ENCODE data around the gene SNAPC4.
A peak's percentile ranks its signal among the peaks of the same experiment; 100 is the strongest.

SNAPC4 gene, protein sequence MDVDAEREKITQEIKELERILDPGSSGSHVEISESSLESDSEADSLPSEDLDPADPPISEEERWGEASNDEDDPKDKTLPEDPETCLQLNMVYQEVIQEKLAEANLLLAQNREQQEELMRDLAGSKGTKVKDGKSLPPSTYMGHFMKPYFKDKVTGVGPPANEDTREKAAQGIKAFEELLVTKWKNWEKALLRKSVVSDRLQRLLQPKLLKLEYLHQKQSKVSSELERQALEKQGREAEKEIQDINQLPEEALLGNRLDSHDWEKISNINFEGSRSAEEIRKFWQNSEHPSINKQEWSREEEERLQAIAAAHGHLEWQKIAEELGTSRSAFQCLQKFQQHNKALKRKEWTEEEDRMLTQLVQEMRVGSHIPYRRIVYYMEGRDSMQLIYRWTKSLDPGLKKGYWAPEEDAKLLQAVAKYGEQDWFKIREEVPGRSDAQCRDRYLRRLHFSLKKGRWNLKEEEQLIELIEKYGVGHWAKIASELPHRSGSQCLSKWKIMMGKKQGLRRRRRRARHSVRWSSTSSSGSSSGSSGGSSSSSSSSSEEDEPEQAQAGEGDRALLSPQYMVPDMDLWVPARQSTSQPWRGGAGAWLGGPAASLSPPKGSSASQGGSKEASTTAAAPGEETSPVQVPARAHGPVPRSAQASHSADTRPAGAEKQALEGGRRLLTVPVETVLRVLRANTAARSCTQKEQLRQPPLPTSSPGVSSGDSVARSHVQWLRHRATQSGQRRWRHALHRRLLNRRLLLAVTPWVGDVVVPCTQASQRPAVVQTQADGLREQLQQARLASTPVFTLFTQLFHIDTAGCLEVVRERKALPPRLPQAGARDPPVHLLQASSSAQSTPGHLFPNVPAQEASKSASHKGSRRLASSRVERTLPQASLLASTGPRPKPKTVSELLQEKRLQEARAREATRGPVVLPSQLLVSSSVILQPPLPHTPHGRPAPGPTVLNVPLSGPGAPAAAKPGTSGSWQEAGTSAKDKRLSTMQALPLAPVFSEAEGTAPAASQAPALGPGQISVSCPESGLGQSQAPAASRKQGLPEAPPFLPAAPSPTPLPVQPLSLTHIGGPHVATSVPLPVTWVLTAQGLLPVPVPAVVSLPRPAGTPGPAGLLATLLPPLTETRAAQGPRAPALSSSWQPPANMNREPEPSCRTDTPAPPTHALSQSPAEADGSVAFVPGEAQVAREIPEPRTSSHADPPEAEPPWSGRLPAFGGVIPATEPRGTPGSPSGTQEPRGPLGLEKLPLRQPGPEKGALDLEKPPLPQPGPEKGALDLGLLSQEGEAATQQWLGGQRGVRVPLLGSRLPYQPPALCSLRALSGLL (N-terminal part only)

DNA sequence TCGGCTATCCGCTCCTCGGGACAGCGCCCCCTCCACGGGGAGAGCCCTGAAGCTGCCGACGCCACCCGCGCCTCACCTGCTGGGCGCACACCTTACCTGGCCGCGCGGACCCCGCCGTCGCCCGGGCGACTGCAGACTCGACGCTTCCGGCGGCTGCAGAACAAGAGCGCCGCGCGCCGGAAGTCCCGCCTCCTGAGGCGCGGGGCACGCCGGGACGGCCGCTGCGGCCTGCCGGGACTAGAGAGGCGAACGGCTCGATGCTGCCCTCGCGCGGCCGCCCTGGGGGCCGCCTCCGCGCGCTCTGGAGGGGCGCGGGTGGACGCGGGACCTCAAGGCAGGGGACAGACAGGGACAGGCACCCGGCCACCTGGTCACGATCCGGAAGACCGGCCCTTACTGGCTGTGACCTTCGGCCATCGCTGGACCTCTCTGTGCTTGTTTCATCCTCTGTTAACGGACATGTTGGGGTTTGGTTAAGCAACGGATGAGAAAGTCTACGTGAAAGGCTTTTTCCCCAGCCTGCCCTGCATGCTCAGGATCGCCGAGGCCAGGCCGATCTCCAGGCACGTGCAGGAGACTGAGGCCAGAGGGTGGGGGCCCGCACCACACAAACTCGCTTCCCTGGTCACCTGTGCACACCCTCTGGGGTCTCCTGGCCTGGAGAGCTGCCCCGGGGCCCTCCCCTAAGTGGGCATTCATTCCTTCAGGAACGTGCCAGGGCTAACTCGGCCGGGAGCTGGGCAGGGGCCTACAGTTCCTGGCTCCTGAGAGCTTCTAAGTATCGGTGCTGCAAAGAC, at the start of gene SNAPC4:
Gene SNAPC4, minus strand, starts transcription at position 133 of the 797 bp plus-strand sequence. CDS start 1,742 bp downstream, outside the sequence.
- peaks cover 5 to 24% (median 21%) of the 10 kb centered on the region in 5 donors for H3K4me1 ChIP-seq (ENCODE audit: control insufficient read depth in 5 of 5, insufficient read depth in 5 of 5, low read length in 5 of 5)
- H3K9ac ChIP-seq (ENCODE audit: low read length in 5 of 5), result peak within 1 kb of the TSS; percentile 68 to 96 (median 83)
- no peak within 1 kb of the TSS for H3K27ac ChIP-seq (ENCODE audit: low read depth, low read length)
- no peaks in the 10 kb centered on the region for H3K27me3 ChIP-seq (ENCODE audit: control insufficient read depth in 5 of 5, insufficient read depth in 4 of 5, low read length in 5 of 5)
- peaks cover 0 to 57% (median 44%) of the 10 kb centered on the region in 5 donors for H3K36me3 ChIP-seq (ENCODE audit: control insufficient read depth in 5 of 5, insufficient read depth in 5 of 5, low read length in 5 of 5)
- no peaks in the 10 kb centered on the region for H3K9me3 ChIP-seq (ENCODE audit: control insufficient read depth in 5 of 5, low read length in 5 of 5)
- H3K4me3 ChIP-seq (ENCODE audit: low read depth in 1 of 5, low read length in 5 of 5), result peak within 1 kb of the TSS; percentile 54 to 91 (median 75)

DNA sequence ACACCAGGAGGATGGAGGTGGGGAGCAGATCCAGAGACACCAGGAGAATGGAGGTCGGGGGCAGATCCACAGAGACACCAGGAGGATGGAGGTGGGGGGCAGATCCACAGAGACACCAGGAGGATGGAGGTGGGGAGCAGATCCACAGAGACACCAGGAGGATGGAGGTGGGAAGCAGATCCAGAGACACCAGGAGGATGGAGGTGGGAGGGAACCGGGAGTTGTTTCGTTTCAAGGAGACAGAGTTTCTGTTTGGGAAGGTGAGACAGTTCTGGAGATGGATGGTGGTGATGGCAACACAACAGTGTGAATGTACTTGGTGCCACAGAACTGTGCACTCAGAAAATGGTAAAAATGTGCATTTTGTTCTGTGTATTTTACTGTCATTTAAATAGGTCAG, 48.7 kb upstream of the SNAPC4 start:
- Histone ChIP-seq H3K36me3 (ENCODE audit: control insufficient read depth in 5 of 5, insufficient read depth in 5 of 5, low read length in 5 of 5) (peaks cover 3 to 87% (median 82%) of the 10 kb centered on the region in 5 donors), H3K9ac (ENCODE audit: low read length in 5 of 5) (no peak overlapping the region), H3K4me3 (ENCODE audit: low read depth in 1 of 5, low read length in 5 of 5) (no peak overlapping the region), H3K27me3 (ENCODE audit: control insufficient read depth in 5 of 5, insufficient read depth in 4 of 5, low read length in 5 of 5) (no peaks in the 10 kb centered on the region), H3K27ac (ENCODE audit: low read depth, low read length) (no peak overlapping the region), H3K4me1 (ENCODE audit: control insufficient read depth in 5 of 5, insufficient read depth in 5 of 5, low read length in 5 of 5) (no peaks in the 10 kb centered on the region), H3K9me3 (ENCODE audit: control insufficient read depth in 5 of 5, low read length in 5 of 5) (no peaks in the 10 kb centered on the region)

DNA sequence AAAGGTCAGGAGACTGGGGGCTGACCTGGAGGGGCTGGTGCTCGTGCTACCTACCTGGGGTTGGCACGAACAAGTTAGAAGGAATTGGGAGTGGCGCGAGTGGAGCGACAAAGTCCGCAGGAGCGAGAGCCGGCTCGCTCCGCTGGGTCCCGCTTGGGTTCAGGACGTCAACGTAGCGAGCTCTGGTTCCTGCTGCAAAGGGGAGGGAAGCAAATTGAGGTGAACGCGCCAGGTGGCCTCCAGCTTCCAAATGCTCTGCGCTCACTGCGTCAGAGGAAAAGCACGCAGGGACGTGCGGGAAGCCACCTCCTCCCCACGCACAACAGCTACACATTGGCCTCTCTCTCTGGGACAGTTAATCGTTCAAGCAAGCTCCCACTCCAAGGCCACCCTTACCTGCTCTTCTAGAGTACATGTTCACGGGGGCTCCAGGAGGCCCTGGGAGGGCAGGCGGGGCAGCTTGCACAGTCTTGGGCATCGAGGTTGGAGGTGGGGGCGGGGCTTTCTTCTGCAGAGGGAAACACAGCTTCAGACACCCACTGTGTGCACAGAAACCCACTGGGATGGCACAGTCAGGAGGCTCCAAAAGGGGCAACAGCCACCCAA, 47.3 kb upstream of the SNAPC4 start:
- no peaks in the 10 kb centered on the region for H3K27me3 ChIP-seq (ENCODE audit: control insufficient read depth in 5 of 5, insufficient read depth in 4 of 5, low read length in 5 of 5)
- no peak overlapping the region for H3K4me3 ChIP-seq (ENCODE audit: low read depth in 1 of 5, low read length in 5 of 5)
- H3K36me3 ChIP-seq (ENCODE audit: control insufficient read depth in 5 of 5, insufficient read depth in 5 of 5, low read length in 5 of 5), result peaks cover 3 to 94% (median 91%) of the 10 kb centered on the region in 5 donors
- peaks cover 0 to 9% (median 5%) of the 10 kb centered on the region in 5 donors for H3K4me1 ChIP-seq (ENCODE audit: control insufficient read depth in 5 of 5, insufficient read depth in 5 of 5, low read length in 5 of 5)
- H3K27ac ChIP-seq (ENCODE audit: low read depth, low read length), result no peak overlapping the region
- H3K9ac ChIP-seq (ENCODE audit: low read length in 5 of 5), result no peak overlapping the region
- H3K9me3 ChIP-seq (ENCODE audit: control insufficient read depth in 5 of 5, low read length in 5 of 5), result no peaks in the 10 kb centered on the region

DNA sequence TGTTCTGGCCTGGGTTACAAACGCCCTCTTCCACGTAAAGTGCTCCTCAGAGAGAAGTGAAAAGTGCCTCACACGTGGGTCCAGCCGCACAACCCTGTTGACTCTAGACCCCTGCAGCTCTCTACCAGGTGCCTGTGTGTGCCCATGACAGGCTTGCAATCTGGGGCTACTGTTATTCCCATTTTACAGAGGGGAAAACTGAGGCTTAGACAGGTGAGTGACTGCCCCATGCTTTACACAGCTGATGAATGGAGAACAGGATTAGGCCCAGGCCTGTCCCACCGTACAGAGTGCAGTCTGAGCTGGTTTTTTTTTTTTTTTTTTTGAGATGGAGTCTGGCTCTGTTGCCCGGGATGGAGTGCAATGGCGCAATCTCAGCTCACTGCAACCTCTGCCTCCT, 45.8 kb upstream of the SNAPC4 start:
- Histone ChIP-seq H3K27me3 (ENCODE audit: control insufficient read depth in 5 of 5, insufficient read depth in 4 of 5, low read length in 5 of 5) (no peaks in the 10 kb centered on the region), H3K4me3 (ENCODE audit: low read depth in 1 of 5, low read length in 5 of 5) (no peak overlapping the region), H3K36me3 (ENCODE audit: control insufficient read depth in 5 of 5, insufficient read depth in 5 of 5, low read length in 5 of 5) (peaks cover 3 to 98% (median 93%) of the 10 kb centered on the region in 5 donors), H3K9me3 (ENCODE audit: control insufficient read depth in 5 of 5, low read length in 5 of 5) (no peaks in the 10 kb centered on the region), H3K27ac (ENCODE audit: low read depth, low read length) (no peak overlapping the region), H3K4me1 (ENCODE audit: control insufficient read depth in 5 of 5, insufficient read depth in 5 of 5, low read length in 5 of 5) (peaks cover 0 to 20% (median 10%) of the 10 kb centered on the region in 5 donors), H3K9ac (ENCODE audit: low read length in 5 of 5) (no peak overlapping the region)

DNA sequence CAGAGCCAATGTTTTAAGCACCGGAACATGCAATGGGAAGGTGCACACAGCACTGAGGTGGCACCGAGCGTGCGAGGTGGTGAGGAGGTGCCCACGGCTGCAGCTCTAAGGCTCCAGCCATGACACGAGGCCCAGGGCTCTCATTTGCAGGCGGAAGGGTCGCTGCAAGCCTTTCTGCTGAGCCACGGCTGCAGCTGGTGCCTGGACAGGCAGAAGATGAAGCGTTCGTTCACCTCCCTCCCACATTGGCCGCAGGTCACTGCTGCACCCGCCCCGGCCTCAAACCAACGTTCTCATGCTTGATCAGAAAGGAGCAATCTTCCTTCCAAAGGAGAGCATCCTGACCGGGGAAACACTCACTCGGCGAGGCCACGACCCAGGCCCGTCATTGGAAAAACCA, 44.1 kb upstream of the SNAPC4 start:
- Histone ChIP-seq H3K9me3 (ENCODE audit: control insufficient read depth in 5 of 5, low read length in 5 of 5) (no peaks in the 10 kb centered on the region), H3K27me3 (ENCODE audit: control insufficient read depth in 5 of 5, insufficient read depth in 4 of 5, low read length in 5 of 5) (no peaks in the 10 kb centered on the region), H3K9ac (ENCODE audit: low read length in 5 of 5) (no peak overlapping the region), H3K4me1 (ENCODE audit: control insufficient read depth in 5 of 5, insufficient read depth in 5 of 5, low read length in 5 of 5) (peaks cover 0 to 35% (median 18%) of the 10 kb centered on the region in 5 donors), H3K4me3 (ENCODE audit: low read depth in 1 of 5, low read length in 5 of 5) (no peak overlapping the region), H3K27ac (ENCODE audit: low read depth, low read length) (no peak overlapping the region), H3K36me3 (ENCODE audit: control insufficient read depth in 5 of 5, insufficient read depth in 5 of 5, low read length in 5 of 5) (peaks cover 3 to 84% (median 81%) of the 10 kb centered on the region in 5 donors)

DNA sequence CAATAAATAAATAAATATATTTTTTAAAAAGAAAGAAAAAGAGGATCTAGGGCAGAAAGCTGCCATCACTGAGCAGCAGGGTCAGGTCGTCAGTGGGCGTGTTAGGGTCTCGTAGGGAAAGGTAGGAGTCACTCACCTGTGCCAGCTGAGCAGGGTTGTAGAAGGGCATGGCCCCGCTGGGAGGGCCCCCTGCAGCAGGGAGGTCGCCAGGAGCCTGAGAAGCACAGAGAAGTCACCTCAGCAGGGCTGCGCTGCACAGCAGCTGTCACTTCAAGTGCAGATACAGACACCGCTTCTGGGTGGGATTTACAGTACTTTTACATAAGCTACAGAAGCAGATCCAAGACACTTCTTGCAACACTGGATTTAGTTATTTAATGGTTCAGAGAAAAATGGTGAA, 43.7 kb upstream of the SNAPC4 start:
- Histone ChIP-seq H3K27ac (ENCODE audit: low read depth, low read length) (no peak overlapping the region), H3K36me3 (ENCODE audit: control insufficient read depth in 5 of 5, insufficient read depth in 5 of 5, low read length in 5 of 5) (peaks cover 3 to 80% (median 76%) of the 10 kb centered on the region in 5 donors), H3K27me3 (ENCODE audit: control insufficient read depth in 5 of 5, insufficient read depth in 4 of 5, low read length in 5 of 5) (no peaks in the 10 kb centered on the region), H3K4me1 (ENCODE audit: control insufficient read depth in 5 of 5, insufficient read depth in 5 of 5, low read length in 5 of 5) (peaks cover 0 to 39% (median 23%) of the 10 kb centered on the region in 5 donors), H3K9me3 (ENCODE audit: control insufficient read depth in 5 of 5, low read length in 5 of 5) (no peaks in the 10 kb centered on the region), H3K9ac (ENCODE audit: low read length in 5 of 5) (no peak overlapping the region), H3K4me3 (ENCODE audit: low read depth in 1 of 5, low read length in 5 of 5) (no peak overlapping the region)

DNA sequence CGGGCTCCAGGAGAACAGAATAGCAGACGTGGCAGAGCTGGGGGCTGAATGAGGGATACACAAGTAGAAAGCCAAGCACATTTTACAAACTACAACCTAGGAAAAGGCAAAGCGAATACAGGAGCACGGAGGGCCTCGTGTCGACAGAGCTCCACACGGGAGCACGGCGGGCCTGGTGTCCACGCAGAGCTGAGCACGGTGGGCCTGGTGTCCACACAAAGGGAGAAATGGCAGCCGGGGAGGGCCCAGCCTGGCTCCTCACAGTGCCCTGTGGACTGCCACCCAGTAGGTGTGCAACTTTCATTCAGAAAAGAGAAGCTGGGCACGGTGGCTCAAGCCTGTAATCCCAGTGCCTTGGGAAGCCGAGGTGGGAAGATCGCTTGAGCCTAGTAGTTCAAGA, 43.1 kb upstream of the SNAPC4 start:
- Histone ChIP-seq H3K9me3 (ENCODE audit: control insufficient read depth in 5 of 5, low read length in 5 of 5) (no peaks in the 10 kb centered on the region), H3K9ac (ENCODE audit: low read length in 5 of 5) (no peak overlapping the region), H3K4me3 (ENCODE audit: low read depth in 1 of 5, low read length in 5 of 5) (no peak overlapping the region), H3K4me1 (ENCODE audit: control insufficient read depth in 5 of 5, insufficient read depth in 5 of 5, low read length in 5 of 5) (peaks cover 0 to 45% (median 29%) of the 10 kb centered on the region in 5 donors), H3K36me3 (ENCODE audit: control insufficient read depth in 5 of 5, insufficient read depth in 5 of 5, low read length in 5 of 5) (peaks cover 3 to 74% (median 70%) of the 10 kb centered on the region in 5 donors), H3K27me3 (ENCODE audit: control insufficient read depth in 5 of 5, insufficient read depth in 4 of 5, low read length in 5 of 5) (no peaks in the 10 kb centered on the region), H3K27ac (ENCODE audit: low read depth, low read length) (no peak overlapping the region)

DNA sequence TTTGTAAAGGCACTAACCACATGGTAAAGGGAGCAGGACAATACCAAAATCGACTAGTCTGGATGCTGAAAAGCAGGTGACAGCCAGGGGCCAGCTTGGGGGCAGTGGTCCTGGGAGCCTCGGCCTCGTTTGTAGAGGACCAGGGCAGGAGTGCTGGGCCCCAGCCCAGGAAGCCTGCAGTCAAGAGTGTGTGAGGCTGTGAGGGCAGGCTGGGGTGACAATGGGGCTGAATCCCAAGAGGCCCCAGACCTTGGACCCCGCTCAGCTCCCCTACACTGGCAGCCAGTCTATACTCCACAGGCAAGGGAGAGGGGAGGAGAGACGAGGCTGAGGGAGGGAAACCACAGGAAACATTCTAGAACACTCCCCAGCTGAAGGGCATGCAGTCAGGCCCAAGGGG, 42.3 kb upstream of the SNAPC4 start:
- peaks cover 0 to 66% (median 62%) of the 10 kb centered on the region in 5 donors for H3K36me3 ChIP-seq (ENCODE audit: control insufficient read depth in 5 of 5, insufficient read depth in 5 of 5, low read length in 5 of 5)
- no peaks in the 10 kb centered on the region for H3K27me3 ChIP-seq (ENCODE audit: control insufficient read depth in 5 of 5, insufficient read depth in 4 of 5, low read length in 5 of 5)
- H3K27ac ChIP-seq (ENCODE audit: low read depth, low read length), result no peak overlapping the region
- H3K4me1 ChIP-seq (ENCODE audit: control insufficient read depth in 5 of 5, insufficient read depth in 5 of 5, low read length in 5 of 5), result peaks cover 3 to 53% (median 37%) of the 10 kb centered on the region in 5 donors
- H3K4me3 ChIP-seq (ENCODE audit: low read depth in 1 of 5, low read length in 5 of 5), result no peak overlapping the region
- no peaks in the 10 kb centered on the region for H3K9me3 ChIP-seq (ENCODE audit: control insufficient read depth in 5 of 5, low read length in 5 of 5)
- no peak overlapping the region for H3K9ac ChIP-seq (ENCODE audit: low read length in 5 of 5)
